ENCODE measurements around the gene TAB2. TPM values are rescaled to one million over a fixed set of nuclear protein-coding genes. Genes with fewer than 3 reads are reported as not detected.

TAB2 gene
- total and polyA plus RNA-seq, 7 donors: 33.4 to 149 (median 100) TPM

GRCh38 chr6:149372062-149372461 lies 54.5 kb downstream of the TAB2 start:
- DNase-seq: no peak
- peaks cover 0 to 11% (median 2%) of the 10 kb centered on the region in 4 donors for H3K36me3 ChIP-seq
- H3K27me3 ChIP-seq: no peaks in the 10 kb centered on the region
- 50 to 96% methylated on average over 2 of the region's 2 CpGs for WGBS, 2 donors
- H3K9me3 ChIP-seq: no peaks in the 10 kb centered on the region
- no peak overlapping the region for H3K27ac ChIP-seq
- no peak for TF ChIP-seq POLR2A (IDR thresholded peaks at IDR 0.05)
- TF ChIP-seq, protein P1, sequence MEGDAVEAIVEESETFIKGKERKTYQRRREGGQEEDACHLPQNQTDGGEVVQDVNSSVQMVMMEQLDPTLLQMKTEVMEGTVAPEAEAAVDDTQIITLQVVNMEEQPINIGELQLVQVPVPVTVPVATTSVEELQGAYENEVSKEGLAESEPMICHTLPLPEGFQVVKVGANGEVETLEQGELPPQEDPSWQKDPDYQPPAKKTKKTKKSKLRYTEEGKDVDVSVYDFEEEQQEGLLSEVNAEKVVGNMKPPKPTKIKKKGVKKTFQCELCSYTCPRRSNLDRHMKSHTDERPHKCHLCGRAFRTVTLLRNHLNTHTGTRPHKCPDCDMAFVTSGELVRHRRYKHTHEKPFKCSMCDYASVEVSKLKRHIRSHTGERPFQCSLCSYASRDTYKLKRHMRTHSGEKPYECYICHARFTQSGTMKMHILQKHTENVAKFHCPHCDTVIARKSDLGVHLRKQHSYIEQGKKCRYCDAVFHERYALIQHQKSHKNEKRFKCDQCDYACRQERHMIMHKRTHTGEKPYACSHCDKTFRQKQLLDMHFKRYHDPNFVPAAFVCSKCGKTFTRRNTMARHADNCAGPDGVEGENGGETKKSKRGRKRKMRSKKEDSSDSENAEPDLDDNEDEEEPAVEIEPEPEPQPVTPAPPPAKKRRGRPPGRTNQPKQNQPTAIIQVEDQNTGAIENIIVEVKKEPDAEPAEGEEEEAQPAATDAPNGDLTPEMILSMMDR (IDR thresholded peaks at IDR 0.05): no peak
- no peak for TF ChIP-seq POLR2AphosphoS5 (IDR thresholded peaks at IDR 0.05)
- no peak for TF ChIP-seq EP300 (IDR thresholded peaks at IDR 0.05)
- intact Hi-C loops (cut with DNase I): no loop called here
- peaks cover 0 to 44% (median 12%) of the 10 kb centered on the region in 4 donors for H3K4me1 ChIP-seq
- H3K4me3 ChIP-seq: no peak overlapping the region

- intact Hi-C loops (cut with DNase I): no loop called here
- H3K4me3 ChIP-seq: no peak overlapping the region
- TF ChIP-seq EP300 (IDR thresholded peaks at IDR 0.05): no peak
- no peak for TF ChIP-seq POLR2AphosphoS5 (IDR thresholded peaks at IDR 0.05)
- TF ChIP-seq POLR2A (IDR thresholded peaks at IDR 0.05): no peak
- TF ChIP-seq, protein P1 (IDR thresholded peaks at IDR 0.05): no peak
- no peak overlapping the region for H3K27ac ChIP-seq
- no peaks in the 10 kb centered on the region for H3K9me3 ChIP-seq
- DNase-seq: no peak
- peaks cover 0 to 31% (median 1%) of the 10 kb centered on the region in 4 donors for H3K4me1 ChIP-seq
- 97% methylated on average over 2 of the region's 2 CpGs for WGBS, 2 donors
- no peaks in the 10 kb centered on the region for H3K27me3 ChIP-seq
- H3K36me3 ChIP-seq: peaks cover 0 to 19% (median 4%) of the 10 kb centered on the region in 4 donors
These were observed 56.0 kb downstream of the TAB2 start for GRCh38 chr6:149373511-149373910.

GRCh38 chr6:149379977-149380376 lies 62.5 kb downstream of the TAB2 start:
- no peak for DNase-seq
- TF ChIP-seq EP300 (IDR thresholded peaks at IDR 0.05): no peak
- TF ChIP-seq, protein P1 (IDR thresholded peaks at IDR 0.05): no peak
- TF ChIP-seq POLR2AphosphoS5 (IDR thresholded peaks at IDR 0.05): no peak
- no peak for TF ChIP-seq POLR2A (IDR thresholded peaks at IDR 0.05)
- no peak overlapping the region for H3K4me3 ChIP-seq
- 97 to 99% methylated on average over 3 of the region's 3 CpGs for WGBS, 2 donors
- peaks cover 0 to 18% (median 2%) of the 10 kb centered on the region in 4 donors for H3K4me1 ChIP-seq
- H3K27me3 ChIP-seq: no peaks in the 10 kb centered on the region
- H3K9me3 ChIP-seq: no peaks in the 10 kb centered on the region
- H3K36me3 ChIP-seq: peaks cover 0 to 38% (median 14%) of the 10 kb centered on the region in 4 donors
- intact Hi-C loops (cut with DNase I): no loop called here
- no peak overlapping the region for H3K27ac ChIP-seq

DNA sequence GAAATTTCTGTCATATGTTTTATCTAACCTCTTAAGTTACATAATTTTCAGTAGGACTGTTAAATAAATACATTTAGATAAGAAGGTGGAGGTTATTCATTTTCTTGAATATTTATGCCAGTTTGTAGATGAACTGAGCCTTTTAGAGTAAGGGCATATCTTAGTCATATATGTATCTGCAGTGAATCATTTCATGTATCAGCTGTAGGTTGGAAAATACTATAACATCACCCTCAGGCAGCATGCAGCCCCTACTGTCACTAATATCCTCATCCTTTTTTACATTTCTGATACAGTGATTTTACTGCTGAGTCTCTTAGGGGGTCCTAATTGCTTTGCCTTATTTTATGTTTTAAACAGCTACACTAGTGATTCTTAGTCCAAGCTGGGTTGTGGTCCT lies 63.0 kb downstream of the TAB2 start:
- no peaks in the 10 kb centered on the region for H3K27me3 ChIP-seq
- peaks cover 0 to 38% (median 14%) of the 10 kb centered on the region in 4 donors for H3K36me3 ChIP-seq
- H3K4me3 ChIP-seq: no peak overlapping the region
- DNase-seq: no peak
- H3K4me1 ChIP-seq: peaks cover 0 to 16% (median 3%) of the 10 kb centered on the region in 4 donors
- H3K27ac ChIP-seq: no peak overlapping the region
- TF ChIP-seq POLR2AphosphoS5 (IDR thresholded peaks at IDR 0.05) (no peak), POLR2A (IDR thresholded peaks at IDR 0.05) (no peak), EP300 (IDR thresholded peaks at IDR 0.05) (no peak)
- TF ChIP-seq, protein P1 (IDR thresholded peaks at IDR 0.05): no peak
- no peaks in the 10 kb centered on the region for H3K9me3 ChIP-seq
- intact Hi-C loops (cut with DNase I): no loop called here

GRCh38 chr6:149383371-149383770 lies 65.9 kb downstream of the TAB2 start:
- intact Hi-C loops (cut with DNase I): no loop called here
- Histone ChIP-seq H3K27me3 (no peaks in the 10 kb centered on the region), H3K27ac (no peak overlapping the region), H3K4me1 (peaks cover 0 to 27% (median 20%) of the 10 kb centered on the region in 4 donors), H3K4me3 (no peak overlapping the region), H3K36me3 (peaks cover 0 to 31% (median 12%) of the 10 kb centered on the region in 4 donors), H3K9me3 (no peaks in the 10 kb centered on the region)
- 67 to 91% methylated on average over 4 of the region's 4 CpGs for whole genome bisulfite sequencing, 2 donors
- no peak for DNase-seq
- no peak for TF ChIP-seq POLR2AphosphoS5 (IDR thresholded peaks at IDR 0.05)
- no peak for TF ChIP-seq POLR2A (IDR thresholded peaks at IDR 0.05)
- TF ChIP-seq, protein P1 (IDR thresholded peaks at IDR 0.05): no peak
- TF ChIP-seq EP300 (IDR thresholded peaks at IDR 0.05): no peak
